ENCODE measurements around the gene LIMD2. TPM values are rescaled to one million over a fixed set of nuclear protein-coding genes. Genes with fewer than 3 reads are reported as not detected.

The LIMD2 gene
- total RNA-seq, 1 donor from 2014 or later: 54.8 TPM

- no peak overlapping the region for H3K4me3 Mint-ChIP-seq (ENCODE audit: unreplicated experiment)
- DNase-seq (ENCODE audit: low read depth) (no peak), FAIRE-seq (no peak)
- no peak overlapping the region for H3K9ac ChIP-seq (ENCODE audit: low read length)
- peaks cover 25% of the 10 kb centered on the region for H3K36me3 Mint-ChIP-seq (ENCODE audit: low read depth, unreplicated experiment)
- TF ChIP-seq, protein P1, sequence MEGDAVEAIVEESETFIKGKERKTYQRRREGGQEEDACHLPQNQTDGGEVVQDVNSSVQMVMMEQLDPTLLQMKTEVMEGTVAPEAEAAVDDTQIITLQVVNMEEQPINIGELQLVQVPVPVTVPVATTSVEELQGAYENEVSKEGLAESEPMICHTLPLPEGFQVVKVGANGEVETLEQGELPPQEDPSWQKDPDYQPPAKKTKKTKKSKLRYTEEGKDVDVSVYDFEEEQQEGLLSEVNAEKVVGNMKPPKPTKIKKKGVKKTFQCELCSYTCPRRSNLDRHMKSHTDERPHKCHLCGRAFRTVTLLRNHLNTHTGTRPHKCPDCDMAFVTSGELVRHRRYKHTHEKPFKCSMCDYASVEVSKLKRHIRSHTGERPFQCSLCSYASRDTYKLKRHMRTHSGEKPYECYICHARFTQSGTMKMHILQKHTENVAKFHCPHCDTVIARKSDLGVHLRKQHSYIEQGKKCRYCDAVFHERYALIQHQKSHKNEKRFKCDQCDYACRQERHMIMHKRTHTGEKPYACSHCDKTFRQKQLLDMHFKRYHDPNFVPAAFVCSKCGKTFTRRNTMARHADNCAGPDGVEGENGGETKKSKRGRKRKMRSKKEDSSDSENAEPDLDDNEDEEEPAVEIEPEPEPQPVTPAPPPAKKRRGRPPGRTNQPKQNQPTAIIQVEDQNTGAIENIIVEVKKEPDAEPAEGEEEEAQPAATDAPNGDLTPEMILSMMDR (IDR thresholded peaks at IDR 0.05; ENCODE audit: insufficient read depth, low read depth, low read length): no peak
- TF ChIP-seq EZH2 (IDR thresholded peaks at IDR 0.05; ENCODE audit: insufficient read depth, low read length): no peak
- no peaks in the 10 kb centered on the region for H3K79me2 ChIP-seq (ENCODE audit: insufficient read depth, low read length)
- no peaks in the 10 kb centered on the region for H3K9me3 Mint-ChIP-seq (ENCODE audit: unreplicated experiment)
- peaks cover 12% of the 10 kb centered on the region for H4K20me1 ChIP-seq (ENCODE audit: insufficient read depth, low read length)
- no peak overlapping the region for H3K4me2 ChIP-seq (ENCODE audit: low read length)
- H3K27ac ChIP-seq (ENCODE audit: low read depth, low read length): no peak overlapping the region
- H3K4me1 ChIP-seq (ENCODE audit: insufficient read depth, low read length): no peaks in the 10 kb centered on the region
- H3K27me3 ChIP-seq (ENCODE audit: insufficient read depth, low read length): no peaks in the 10 kb centered on the region
- H3K27ac Mint-ChIP-seq (ENCODE audit: unreplicated experiment): no peak overlapping the region
- no peak overlapping the region for H2AFZ ChIP-seq (ENCODE audit: low read depth, low read length)
- peaks cover 14% of the 10 kb centered on the region for H3K36me3 ChIP-seq (ENCODE audit: insufficient read depth, low read length)
- H3K27me3 Mint-ChIP-seq (ENCODE audit: low read depth, unreplicated experiment): peaks cover 2% of the 10 kb centered on the region
- H3K4me3 ChIP-seq (ENCODE audit: insufficient read depth, low read depth, low read length): no peak overlapping the region
- peaks cover 2% of the 10 kb centered on the region for H3K4me1 Mint-ChIP-seq (ENCODE audit: low read depth, unreplicated experiment)
- no peaks in the 10 kb centered on the region for H3K9me3 ChIP-seq (ENCODE audit: insufficient read depth, low read depth, low read length)
Observed at GRCh38 chr17:63688396-63689020, 11.4 kb downstream of the LIMD2 start.

- DNase-seq (ENCODE audit: low read depth) (no peak), FAIRE-seq (no peak)
- Mint-ChIP-seq H3K27ac (ENCODE audit: unreplicated experiment) (no peak overlapping the region), H3K9me3 (ENCODE audit: unreplicated experiment) (no peaks in the 10 kb centered on the region), H3K27me3 (ENCODE audit: low read depth, unreplicated experiment) (peaks cover 2% of the 10 kb centered on the region), H3K4me1 (ENCODE audit: low read depth, unreplicated experiment) (peaks cover 2% of the 10 kb centered on the region), H3K4me3 (ENCODE audit: unreplicated experiment) (no peak overlapping the region), H3K36me3 (ENCODE audit: low read depth, unreplicated experiment) (peaks cover 24% of the 10 kb centered on the region)
- H3K4me3 ChIP-seq (ENCODE audit: insufficient read depth, low read depth, low read length): no peak overlapping the region
- H3K27me3 ChIP-seq (ENCODE audit: insufficient read depth, low read length): no peaks in the 10 kb centered on the region
- H4K20me1 ChIP-seq (ENCODE audit: insufficient read depth, low read length): peaks cover 8% of the 10 kb centered on the region
- peaks cover 19% of the 10 kb centered on the region for H3K36me3 ChIP-seq (ENCODE audit: insufficient read depth, low read length)
- H3K9me3 ChIP-seq (ENCODE audit: insufficient read depth, low read depth, low read length): no peaks in the 10 kb centered on the region
- no peak overlapping the region for H3K27ac ChIP-seq (ENCODE audit: low read depth, low read length)
- no peaks in the 10 kb centered on the region for H3K79me2 ChIP-seq (ENCODE audit: insufficient read depth, low read length)
- H3K4me1 ChIP-seq (ENCODE audit: insufficient read depth, low read length): no peaks in the 10 kb centered on the region
- H3K9ac ChIP-seq (ENCODE audit: low read length): no peak overlapping the region
- TF ChIP-seq EZH2 (IDR thresholded peaks at IDR 0.05; ENCODE audit: insufficient read depth, low read length): no peak
- TF ChIP-seq, protein P1 (IDR thresholded peaks at IDR 0.05; ENCODE audit: insufficient read depth, low read depth, low read length): no peak
- H3K4me2 ChIP-seq (ENCODE audit: low read length): no peak overlapping the region
- H2AFZ ChIP-seq (ENCODE audit: low read depth, low read length): no peak overlapping the region
Observed at GRCh38 chr17:63686138-63686685, 13.7 kb downstream of the LIMD2 start.

DNA sequence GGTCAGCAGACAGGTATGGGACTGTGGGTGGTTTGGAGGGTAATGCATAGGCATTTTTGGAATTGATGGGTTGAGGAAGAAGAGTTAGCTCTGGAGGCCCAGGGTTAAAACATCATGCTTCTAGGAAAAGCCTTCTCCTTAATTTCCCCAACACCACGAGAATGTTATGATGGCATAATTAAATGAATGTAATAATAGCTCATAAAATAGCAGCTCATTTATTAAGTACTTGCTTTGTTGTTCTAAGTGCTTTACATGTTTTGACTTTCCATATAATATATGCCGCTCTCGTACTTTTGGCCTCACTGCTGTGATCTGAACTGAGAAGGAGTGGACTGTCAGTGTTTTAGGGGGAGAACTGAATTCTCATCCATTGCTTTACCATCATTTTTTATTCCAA lies 14.3 kb downstream of the LIMD2 start:
- Histone ChIP-seq H3K4me1 (ENCODE audit: insufficient read depth, low read length) (no peaks in the 10 kb centered on the region), H3K9me3 (ENCODE audit: insufficient read depth, low read depth, low read length) (no peaks in the 10 kb centered on the region)
- H3K27ac Mint-ChIP-seq (ENCODE audit: unreplicated experiment): no peak overlapping the region

More for the DNA sequence above, 14.3 kb downstream of the LIMD2 start:
- Histone ChIP-seq H3K27me3 (ENCODE audit: insufficient read depth, low read length) (no peaks in the 10 kb centered on the region), H3K9ac (ENCODE audit: low read length) (no peak overlapping the region), H3K4me3 (ENCODE audit: insufficient read depth, low read depth, low read length) (no peak overlapping the region), H3K36me3 (ENCODE audit: insufficient read depth, low read length) (peaks cover 14% of the 10 kb centered on the region), H2AFZ (ENCODE audit: low read depth, low read length) (no peak overlapping the region), H3K27ac (ENCODE audit: low read depth, low read length) (no peak overlapping the region), H3K4me2 (ENCODE audit: low read length) (no peak overlapping the region), H4K20me1 (ENCODE audit: insufficient read depth, low read length) (peaks cover 8% of the 10 kb centered on the region), H3K79me2 (ENCODE audit: insufficient read depth, low read length) (no peaks in the 10 kb centered on the region)
- Mint-ChIP-seq H3K9me3 (ENCODE audit: unreplicated experiment) (no peaks in the 10 kb centered on the region), H3K4me3 (ENCODE audit: unreplicated experiment) (no peak overlapping the region), H3K36me3 (ENCODE audit: low read depth, unreplicated experiment) (peaks cover 22% of the 10 kb centered on the region), H3K27me3 (ENCODE audit: low read depth, unreplicated experiment) (peaks cover 2% of the 10 kb centered on the region), H3K4me1 (ENCODE audit: low read depth, unreplicated experiment) (peaks cover 4% of the 10 kb centered on the region)
- TF ChIP-seq, protein P1 (IDR thresholded peaks at IDR 0.05; ENCODE audit: insufficient read depth, low read depth, low read length): no peak
- TF ChIP-seq EZH2 (IDR thresholded peaks at IDR 0.05; ENCODE audit: insufficient read depth, low read length): no peak
- FAIRE-seq (no peak), DNase-seq (ENCODE audit: low read depth) (no peak)

Data from astrocyte (in vitro differentiated cells and primary cell).